Fibroblast of lung (primary cell): Measurements from ENCODE around the gene THSD7A.

Experiments
- EZH2 ChIP-seq: IDR thresholded peaks from 2 replicates; pipeline ENCODE4 v1.5.1; 2012; ENCODE audit warnings: low read length, control low read depth, mild to moderate bottlenecking; ENCODE audit errors: missing control alignments
- TF ChIP-seq, protein P1 (sequence below), 2 donors: IDR thresholded peaks in 1 of 2; conservative IDR thresholded peaks in 1 of 2; 1 replicate in 1 of 2; 2 replicates in 1 of 2; pipeline ENCODE4 v1.5.1; 2011 to 2012; ENCODE audit warnings: low read length in 2 of 2, control low read depth in 1 of 2, inconsistent platforms in 1 of 2, low read depth in 1 of 2, mild to moderate bottlenecking in 1 of 2

DNA sequence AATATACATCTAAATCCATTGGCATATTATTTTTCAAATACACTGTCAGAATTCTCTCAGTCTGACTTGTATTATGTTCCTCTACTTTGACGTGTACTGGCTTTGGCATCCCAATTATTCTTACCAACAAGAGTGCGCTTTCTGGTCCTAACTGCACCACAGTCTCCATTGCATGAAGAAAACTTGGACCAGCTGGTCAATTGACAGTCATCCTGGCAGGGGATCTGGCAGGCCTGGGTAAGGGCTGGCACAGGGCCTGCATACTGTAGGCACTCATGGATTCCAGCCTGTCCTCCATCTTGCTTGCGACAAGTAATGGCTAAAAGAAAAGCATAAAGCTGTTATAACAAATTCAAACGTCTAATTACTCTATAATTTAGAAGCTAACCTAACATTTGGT is 384.9 kb downstream of the THSD7A start:
- TF ChIP-seq, protein P1, sequence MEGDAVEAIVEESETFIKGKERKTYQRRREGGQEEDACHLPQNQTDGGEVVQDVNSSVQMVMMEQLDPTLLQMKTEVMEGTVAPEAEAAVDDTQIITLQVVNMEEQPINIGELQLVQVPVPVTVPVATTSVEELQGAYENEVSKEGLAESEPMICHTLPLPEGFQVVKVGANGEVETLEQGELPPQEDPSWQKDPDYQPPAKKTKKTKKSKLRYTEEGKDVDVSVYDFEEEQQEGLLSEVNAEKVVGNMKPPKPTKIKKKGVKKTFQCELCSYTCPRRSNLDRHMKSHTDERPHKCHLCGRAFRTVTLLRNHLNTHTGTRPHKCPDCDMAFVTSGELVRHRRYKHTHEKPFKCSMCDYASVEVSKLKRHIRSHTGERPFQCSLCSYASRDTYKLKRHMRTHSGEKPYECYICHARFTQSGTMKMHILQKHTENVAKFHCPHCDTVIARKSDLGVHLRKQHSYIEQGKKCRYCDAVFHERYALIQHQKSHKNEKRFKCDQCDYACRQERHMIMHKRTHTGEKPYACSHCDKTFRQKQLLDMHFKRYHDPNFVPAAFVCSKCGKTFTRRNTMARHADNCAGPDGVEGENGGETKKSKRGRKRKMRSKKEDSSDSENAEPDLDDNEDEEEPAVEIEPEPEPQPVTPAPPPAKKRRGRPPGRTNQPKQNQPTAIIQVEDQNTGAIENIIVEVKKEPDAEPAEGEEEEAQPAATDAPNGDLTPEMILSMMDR (conservative IDR thresholded peaks at IDR 0.05 in 1 of 2, IDR thresholded peaks at IDR 0.05 in 1 of 2; ENCODE audit: low read depth in 1 of 2, low read length in 2 of 2), result no peak
- TF ChIP-seq EZH2, result no peak
